ENCODE measurements around the gene DEXI.
"Not testable (repeated sequence)": the region's sequence is repeated elsewhere in the genome, so short reads cannot be mapped to it uniquely, and the experiment has no call there.

DEXI gene

DNA sequence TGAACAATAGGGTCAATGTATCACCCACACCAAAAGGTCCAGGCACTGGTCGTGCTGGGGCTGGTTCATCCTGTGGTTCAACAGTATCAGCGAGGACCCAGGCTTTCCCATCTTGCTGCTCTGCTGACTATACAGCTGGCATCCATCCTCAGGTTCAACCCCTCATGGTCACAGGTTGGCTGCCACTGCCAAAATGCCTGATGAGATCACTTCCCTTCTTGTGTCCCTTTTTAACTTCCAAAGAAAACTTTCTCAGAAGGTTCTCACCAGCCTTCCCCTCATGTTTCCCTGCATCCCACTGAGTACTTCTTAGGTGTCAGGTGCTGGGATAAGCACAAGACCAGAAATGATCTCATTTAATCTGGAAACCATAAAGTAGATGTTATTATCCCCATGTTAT is 27.8 kb upstream of the DEXI start:
- DNase-seq (ENCODE audit: low read depth in 2 of 2), result peak; percentile 33 to 51
- TF ChIP-seq, protein P1, sequence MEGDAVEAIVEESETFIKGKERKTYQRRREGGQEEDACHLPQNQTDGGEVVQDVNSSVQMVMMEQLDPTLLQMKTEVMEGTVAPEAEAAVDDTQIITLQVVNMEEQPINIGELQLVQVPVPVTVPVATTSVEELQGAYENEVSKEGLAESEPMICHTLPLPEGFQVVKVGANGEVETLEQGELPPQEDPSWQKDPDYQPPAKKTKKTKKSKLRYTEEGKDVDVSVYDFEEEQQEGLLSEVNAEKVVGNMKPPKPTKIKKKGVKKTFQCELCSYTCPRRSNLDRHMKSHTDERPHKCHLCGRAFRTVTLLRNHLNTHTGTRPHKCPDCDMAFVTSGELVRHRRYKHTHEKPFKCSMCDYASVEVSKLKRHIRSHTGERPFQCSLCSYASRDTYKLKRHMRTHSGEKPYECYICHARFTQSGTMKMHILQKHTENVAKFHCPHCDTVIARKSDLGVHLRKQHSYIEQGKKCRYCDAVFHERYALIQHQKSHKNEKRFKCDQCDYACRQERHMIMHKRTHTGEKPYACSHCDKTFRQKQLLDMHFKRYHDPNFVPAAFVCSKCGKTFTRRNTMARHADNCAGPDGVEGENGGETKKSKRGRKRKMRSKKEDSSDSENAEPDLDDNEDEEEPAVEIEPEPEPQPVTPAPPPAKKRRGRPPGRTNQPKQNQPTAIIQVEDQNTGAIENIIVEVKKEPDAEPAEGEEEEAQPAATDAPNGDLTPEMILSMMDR (IDR thresholded peaks at IDR 0.05; ENCODE audit: low read depth, low read length), result no peak

GRCh38 chr16:10969615-10970014 is 27.3 kb upstream of the DEXI start:
- DNase-seq (ENCODE audit: low read depth in 2 of 2), result no peak
- no peak overlapping the region for H3K4me3 ChIP-seq (replicated peaks in 1 of 2; ENCODE audit: low read depth in 2 of 2, low read length in 2 of 2)
- TF ChIP-seq, protein P1 (IDR thresholded peaks at IDR 0.05; ENCODE audit: low read depth, low read length), result no peak

More for the DNA sequence above, 27.8 kb upstream of the DEXI start:
- H3K4me3 ChIP-seq (replicated peaks in 1 of 2; ENCODE audit: low read depth in 2 of 2, low read length in 2 of 2), result no peak overlapping the region

GRCh38 chr16:10968498-10968897 is 26.2 kb upstream of the DEXI start:
- H3K4me3 ChIP-seq (replicated peaks in 1 of 2; ENCODE audit: low read depth in 2 of 2, low read length in 2 of 2), result no peak overlapping the region
- TF ChIP-seq, protein P1 (IDR thresholded peaks at IDR 0.05; ENCODE audit: low read depth, low read length), result no peak
- DNase-seq (ENCODE audit: low read depth in 2 of 2), result no peak

DNA sequence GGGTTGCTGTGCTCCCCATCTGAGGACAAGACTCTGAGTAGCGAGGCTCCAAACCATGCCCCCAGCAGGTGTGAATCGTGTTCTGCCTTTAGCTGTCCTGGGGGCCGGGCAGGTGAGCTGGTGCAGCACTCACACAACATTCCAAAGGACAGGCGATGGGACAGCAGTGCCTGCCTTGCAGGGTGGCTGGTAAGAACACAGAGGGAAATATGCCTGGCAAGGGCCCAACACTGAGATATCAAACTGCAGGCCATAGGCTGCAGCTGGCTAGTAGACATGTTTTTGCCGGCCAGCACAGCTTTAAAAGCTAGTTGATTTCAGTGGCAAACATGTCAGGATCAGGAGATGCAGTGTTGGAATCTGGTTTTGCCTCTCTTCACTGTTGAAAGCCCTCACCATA is 25.7 kb upstream of the DEXI start:
- no peak overlapping the region for H3K4me3 ChIP-seq (replicated peaks in 1 of 2; ENCODE audit: low read depth in 2 of 2, low read length in 2 of 2)
- peak in 1 of 2 donors; percentile 59 for DNase-seq (ENCODE audit: low read depth in 2 of 2)
- TF ChIP-seq, protein P1 (IDR thresholded peaks at IDR 0.05; ENCODE audit: low read depth, low read length), result no peak

DNA sequence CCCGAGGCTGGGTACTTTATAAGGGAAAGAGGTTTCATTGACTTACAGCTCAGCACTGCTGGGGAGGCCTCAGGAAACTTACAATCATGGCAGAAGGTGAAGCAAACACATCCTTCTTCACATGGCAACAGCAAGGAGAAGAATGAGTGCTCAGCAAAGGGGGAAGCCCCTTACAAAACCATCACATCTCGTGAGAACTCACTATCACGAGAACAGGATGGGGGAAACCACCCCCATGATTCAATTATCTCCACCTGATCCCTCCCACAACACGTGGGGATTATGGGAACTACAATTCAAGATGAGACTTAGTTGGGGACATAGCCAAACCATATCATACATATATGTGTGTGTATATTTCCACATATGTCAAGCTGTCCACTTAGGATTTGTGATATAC is 24.3 kb upstream of the DEXI start:
- H3K4me3 ChIP-seq (replicated peaks in 1 of 2; ENCODE audit: low read depth in 2 of 2, low read length in 2 of 2); DNase-seq (ENCODE audit: low read depth in 2 of 2): not testable (repeated sequence)

GRCh38 chr16:10966129-10966528 is 23.9 kb upstream of the DEXI start:
- TF ChIP-seq, protein P1 (IDR thresholded peaks at IDR 0.05; ENCODE audit: low read depth, low read length), result no peak
- no peak for DNase-seq (ENCODE audit: low read depth in 2 of 2)
- H3K4me3 ChIP-seq (replicated peaks in 1 of 2; ENCODE audit: low read depth in 2 of 2, low read length in 2 of 2), result no peak overlapping the region

DNA sequence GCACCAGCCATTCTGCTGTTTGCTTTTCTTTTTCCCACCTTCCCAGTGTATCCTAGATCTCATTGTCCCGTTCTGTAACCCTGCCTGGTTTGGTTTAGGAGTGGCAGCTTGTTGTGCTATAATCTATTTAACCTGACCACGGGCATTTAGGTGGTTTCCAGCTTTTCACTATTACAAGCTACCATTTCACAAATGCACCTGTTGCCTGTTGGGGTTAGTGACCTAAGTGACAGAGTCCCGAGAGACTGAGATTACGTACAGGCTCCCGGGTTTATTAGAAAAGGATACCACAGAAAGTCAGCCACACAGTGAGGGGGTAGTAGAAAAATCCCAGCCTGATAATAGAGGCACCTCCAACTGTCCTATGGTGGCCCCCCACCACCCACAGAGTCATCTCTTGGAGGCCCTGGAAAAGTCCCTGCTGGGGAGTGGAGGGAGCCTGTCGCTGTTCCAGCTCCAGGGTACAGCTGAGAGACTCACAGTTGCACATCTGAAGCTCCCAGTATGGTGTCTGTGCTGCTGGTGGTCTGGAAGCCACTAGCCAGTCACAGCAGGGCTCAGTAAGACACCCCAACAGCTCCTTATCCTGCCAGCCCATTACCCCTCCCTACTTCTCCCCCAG is 23.3 kb upstream of the DEXI start:
- DNase-seq (ENCODE audit: low read depth in 2 of 2), result no peak
- no peak overlapping the region for H3K4me3 ChIP-seq (replicated peaks in 1 of 2; ENCODE audit: low read depth in 2 of 2, low read length in 2 of 2)
- TF ChIP-seq, protein P1 (IDR thresholded peaks at IDR 0.05; ENCODE audit: low read depth, low read length), result no peak

Measured in cardiac fibroblast (primary cell).